Measurements from ENCODE around the gene ARHGEF3.
A peak's percentile ranks its signal among the peaks of the same experiment; 100 is the strongest.

The ARHGEF3 gene

DNA sequence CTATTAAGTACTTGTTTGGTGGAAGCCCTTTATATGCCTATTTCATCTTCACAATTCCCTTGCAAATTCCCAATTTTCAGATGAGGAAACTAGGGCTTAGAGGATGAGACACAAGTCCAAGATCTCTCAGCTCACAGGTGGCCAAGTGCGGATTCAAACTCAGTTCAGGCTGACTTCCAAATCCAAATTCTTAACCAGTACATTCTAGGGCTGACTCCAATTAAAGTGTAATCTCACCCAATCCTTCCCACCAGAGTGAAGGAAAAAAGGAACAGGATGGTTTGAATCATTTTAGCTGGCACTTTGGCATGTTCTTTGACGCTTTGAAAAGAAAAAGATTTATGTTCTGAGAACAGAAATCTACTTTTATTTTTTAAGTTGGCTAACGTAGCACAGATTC is 12.7 kb downstream of the ARHGEF3 start:
- no peak for DNase-seq (ENCODE audit: extremely low read depth, insufficient read length)
- Histone ChIP-seq H3K36me3 (ENCODE audit: control insufficient read depth, insufficient read depth, low read length) (no peaks in the 10 kb centered on the region; the same call in 1 of the 2 replicates), H3K4me3 (replicated peaks; ENCODE audit: low read depth, low read length) (no peak overlapping the region), H3K27me3 (replicated peaks; ENCODE audit: control insufficient read depth, insufficient read depth, low read length) (no peaks in the 10 kb centered on the region)
- no peak for TF ChIP-seq CTCF (IDR thresholded peaks at IDR 0.05; ENCODE audit: insufficient read depth, low read length, poor library complexity, severe bottlenecking)

DNA sequence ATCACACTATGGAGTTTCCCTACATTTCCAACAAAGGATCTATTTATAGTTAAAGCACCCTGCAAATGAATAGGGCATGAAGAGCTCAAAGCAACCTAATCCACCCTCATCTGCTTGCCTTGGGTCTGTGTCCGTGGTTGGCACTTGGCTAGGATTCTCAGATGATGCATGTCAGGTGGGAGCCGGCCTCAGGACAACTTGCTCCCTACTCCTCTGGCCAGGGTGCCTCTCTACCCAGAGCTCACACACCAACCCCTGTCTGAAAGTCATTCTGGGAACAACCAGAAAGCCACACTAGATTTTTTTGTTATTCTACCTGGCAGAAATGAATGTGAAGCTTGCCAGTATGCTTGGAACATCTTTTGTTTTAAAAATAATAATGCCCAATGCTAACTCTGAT is 13.2 kb downstream of the ARHGEF3 start:
- Histone ChIP-seq H3K36me3 (ENCODE audit: control insufficient read depth, insufficient read depth, low read length) (no peaks in the 10 kb centered on the region; the same call in 1 of the 2 replicates), H3K27me3 (replicated peaks; ENCODE audit: control insufficient read depth, insufficient read depth, low read length) (no peaks in the 10 kb centered on the region), H3K4me3 (replicated peaks; ENCODE audit: low read depth, low read length) (no peak overlapping the region)
- no peak for DNase-seq (ENCODE audit: extremely low read depth, insufficient read length)
- TF ChIP-seq CTCF (IDR thresholded peaks at IDR 0.05; ENCODE audit: insufficient read depth, low read length, poor library complexity, severe bottlenecking), result no peak

DNA sequence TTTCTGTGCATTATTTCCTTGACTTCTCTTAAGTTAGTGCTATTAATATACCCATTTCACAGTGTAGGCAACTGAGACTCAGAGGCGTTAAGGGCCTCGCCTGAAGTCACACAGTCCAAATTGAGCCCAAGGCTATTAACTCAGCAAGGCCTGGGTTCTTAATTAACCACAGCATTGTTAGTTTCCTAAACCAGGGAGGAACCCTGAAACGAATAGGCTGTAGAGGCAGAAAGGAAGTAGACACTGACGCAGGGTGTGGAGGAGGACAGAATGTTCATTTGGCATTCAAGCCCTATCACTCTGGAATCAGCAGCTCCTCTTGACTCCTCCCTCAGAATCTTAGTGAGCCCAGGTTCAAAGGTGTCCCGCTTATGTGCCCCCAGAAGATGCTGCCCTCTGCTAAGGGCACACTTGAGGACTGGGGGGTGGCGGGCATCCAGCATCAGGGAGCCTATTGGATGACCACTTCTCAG is 13.9 kb downstream of the ARHGEF3 start:
- no peak for TF ChIP-seq CTCF (IDR thresholded peaks at IDR 0.05; ENCODE audit: insufficient read depth, low read length, poor library complexity, severe bottlenecking)

DNA sequence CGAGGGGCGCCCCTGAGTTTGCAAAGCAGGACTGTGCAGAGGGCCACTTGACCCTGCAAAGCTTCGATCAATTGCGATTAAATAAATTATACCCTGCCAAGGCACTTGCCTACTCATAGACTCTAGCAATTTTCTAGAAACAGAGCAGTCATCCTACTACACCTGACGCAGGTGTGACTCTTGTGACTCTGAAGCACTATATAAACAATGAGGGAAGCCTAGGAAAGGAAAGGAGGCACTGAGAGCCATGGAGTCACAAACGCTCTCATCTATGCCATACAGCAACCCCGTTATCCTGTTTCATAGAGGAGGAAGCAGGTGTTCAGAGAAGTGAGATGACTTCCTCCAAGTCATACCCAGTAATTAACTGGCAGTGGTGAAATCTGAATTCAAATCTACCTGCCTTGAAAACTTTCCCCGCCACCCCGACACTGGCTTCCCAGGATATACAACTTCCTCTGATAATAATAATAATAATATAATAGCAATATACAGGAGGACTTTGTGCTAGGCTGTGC is 14.4 kb downstream of the ARHGEF3 start:
- Histone ChIP-seq H3K4me3 (replicated peaks; ENCODE audit: low read depth, low read length) (no peak overlapping the region), H3K36me3 (ENCODE audit: control insufficient read depth, insufficient read depth, low read length) (no peaks in the 10 kb centered on the region; the same call in 1 of the 2 replicates), H3K27me3 (replicated peaks; ENCODE audit: control insufficient read depth, insufficient read depth, low read length) (no peaks in the 10 kb centered on the region)
- DNase-seq (ENCODE audit: extremely low read depth, insufficient read length), result no peak
- no peak for TF ChIP-seq CTCF (IDR thresholded peaks at IDR 0.05; ENCODE audit: insufficient read depth, low read length, poor library complexity, severe bottlenecking)

More for the DNA sequence above, 13.9 kb downstream of the ARHGEF3 start:
- H3K36me3 ChIP-seq (ENCODE audit: control insufficient read depth, insufficient read depth, low read length), result no peaks in the 10 kb centered on the region; the same call in 1 of the 2 replicates
- no peak overlapping the region for H3K4me3 ChIP-seq (replicated peaks; ENCODE audit: low read depth, low read length)
- no peaks in the 10 kb centered on the region for H3K27me3 ChIP-seq (replicated peaks; ENCODE audit: control insufficient read depth, insufficient read depth, low read length)
- peak; percentile 63 for DNase-seq (ENCODE audit: extremely low read depth, insufficient read length)

- H3K4me3 ChIP-seq (replicated peaks; ENCODE audit: low read depth, low read length), result no peak overlapping the region
- H3K36me3 ChIP-seq (ENCODE audit: control insufficient read depth, insufficient read depth, low read length), result no peaks in the 10 kb centered on the region; the same call in 1 of the 2 replicates
- no peaks in the 10 kb centered on the region for H3K27me3 ChIP-seq (replicated peaks; ENCODE audit: control insufficient read depth, insufficient read depth, low read length)
- no peak for DNase-seq (ENCODE audit: extremely low read depth, insufficient read length)
- TF ChIP-seq CTCF (IDR thresholded peaks at IDR 0.05; ENCODE audit: insufficient read depth, low read length, poor library complexity, severe bottlenecking), result no peak
Measured at GRCh38 chr3:56785499-56785898, 16.2 kb downstream of the ARHGEF3 start.
